GM12801 (cell line): ENCODE results near the gene IBA57.

Source experiments
- CTCF ChIP-seq: IDR thresholded peaks from one replicate; pipeline ENCODE4 v1.5.1; 2011; ENCODE audit warnings: control low read depth; ENCODE audit not compliant: insufficient read length; ENCODE audit errors: extremely low read depth

The IBA57 gene

GRCh38 chr1:228212415-228212965 lies 46.9 kb downstream of the IBA57 start:
- no peak for TF ChIP-seq CTCF

GRCh38 chr1:228212966-228213844 lies 47.6 kb downstream of the IBA57 start:
- TF ChIP-seq CTCF, result no peak

GRCh38 chr1:228213917-228214808 lies 48.6 kb downstream of the IBA57 start:
- no peak for TF ChIP-seq CTCF

- TF ChIP-seq CTCF, result no peak
These were observed 49.5 kb downstream of the IBA57 start for GRCh38 chr1:228214921-228215662.

GRCh38 chr1:228215663-228216116 lies 50.1 kb downstream of the IBA57 start:
- no peak for TF ChIP-seq CTCF

GRCh38 chr1:228216371-228217320 lies 51.0 kb downstream of the IBA57 start:
- no peak for TF ChIP-seq CTCF
